Retinal pigment epithelial cell (primary cell): ENCODE results near the gene TUBGCP2.

ENCODE experiments used
- DNase-seq: peaks from one replicate; pipeline ENCODE4 v3.0.0-alpha.2; 2010; ENCODE audit warnings: low read depth
- H3K4me3 ChIP-seq: 2 replicates; pipeline ENCODE4 v1.5.1; 2011; ENCODE audit warnings: mild to moderate bottlenecking, low read length, control low read depth, moderate library complexity
- CTCF ChIP-seq: conservative IDR thresholded peaks from 2 replicates; pipeline ENCODE4 v1.5.1; 2011; ENCODE audit warnings: low read depth, low read length, control low read depth, inconsistent platforms

The TUBGCP2 gene

GRCh38 chr10:133341983-133342382 is 33.3 kb upstream of the TUBGCP2 start:
- DNase-seq: no peak
- H3K4me3 ChIP-seq: no peak overlapping the region
- TF ChIP-seq CTCF: no peak

- no peak for TF ChIP-seq CTCF
Measured at GRCh38 chr10:133339708-133340380, 31.2 kb upstream of the TUBGCP2 start.

DNA sequence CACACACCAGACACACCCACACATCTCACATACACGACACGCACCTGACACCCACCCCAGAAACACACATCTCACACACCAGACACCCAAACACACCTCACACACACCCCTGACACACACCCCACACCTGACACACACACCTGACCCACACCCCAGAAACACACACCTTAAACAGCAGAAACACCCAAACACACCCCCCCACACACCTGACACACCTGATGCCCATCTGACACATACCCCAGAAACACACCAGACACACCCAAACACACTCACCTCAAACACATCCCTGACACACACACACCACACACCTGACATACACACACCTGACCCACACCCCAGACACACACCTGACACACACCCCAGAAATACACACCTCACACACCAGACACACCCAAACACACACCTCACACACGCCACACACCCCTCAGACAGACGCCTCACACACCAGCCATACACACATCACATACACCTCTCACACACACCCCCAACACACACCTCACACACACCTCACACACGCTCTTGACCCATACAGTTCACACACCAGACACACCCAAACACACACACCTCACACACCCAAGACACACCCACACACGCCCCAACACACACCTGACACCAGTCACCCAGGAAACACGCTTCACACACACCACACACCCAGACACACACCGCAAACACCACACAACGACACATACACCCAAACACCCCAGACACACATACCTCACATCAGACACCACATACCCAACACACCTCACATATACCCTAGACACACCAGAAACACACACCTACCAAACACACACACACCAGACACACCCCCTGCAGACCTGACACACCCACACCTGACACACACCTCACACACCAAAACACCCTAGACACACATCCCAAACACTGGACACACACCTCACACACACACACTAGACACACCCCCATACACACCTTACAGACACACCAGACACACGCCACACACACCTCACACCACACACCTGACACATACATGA is 29.7 kb upstream of the TUBGCP2 start:
- TF ChIP-seq CTCF: no peak
- H3K4me3 ChIP-seq: no peak overlapping the region
- DNase-seq: no peak

More at GRCh38 chr10:133339708-133340380, 31.2 kb upstream of the TUBGCP2 start:
- DNase-seq: no peak
- H3K4me3 ChIP-seq: no peak overlapping the region

DNA sequence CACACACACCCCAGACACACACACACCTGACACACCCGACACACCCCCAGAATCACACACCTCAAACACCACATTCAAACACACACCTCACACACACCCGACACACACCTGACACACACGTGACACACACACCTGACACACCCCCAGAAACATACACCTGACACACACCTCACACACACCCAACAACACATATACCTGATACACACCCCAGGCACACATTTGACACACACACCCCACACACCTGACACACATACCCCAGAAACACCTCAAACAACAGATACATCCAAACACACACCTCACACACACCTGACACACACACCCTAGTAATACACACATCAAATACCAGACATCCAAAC is 28.7 kb upstream of the TUBGCP2 start:
- DNase-seq: no peak
- no peak for TF ChIP-seq CTCF
- H3K4me3 ChIP-seq: no peak overlapping the region

- no peak for TF ChIP-seq CTCF
- no peak within 1 kb of the TSS for H3K4me3 ChIP-seq
- DNase-seq: no peak
Measured at GRCh38 chr10:133336577-133337369, 28.1 kb upstream of the TUBGCP2 start, which contains the start of gene CALY. Gene CALY (minus strand): TSS chr10:133336896. CDS start chr10:133328989, 7,907 bp downstream.

GRCh38 chr10:133336118-133336576 is 27.5 kb upstream of the TUBGCP2 start:
- no peak for DNase-seq
- H3K4me3 ChIP-seq: no peak overlapping the region
- no peak for TF ChIP-seq CTCF
